EH (cell line): Measurements from ENCODE around the gene CNOT1.

Experiments used
- DNase-seq: peaks from one replicate; pipeline ENCODE4 v3.0.0-alpha.2; 2015; ENCODE audit warnings: low read depth

Gene CNOT1

GRCh38 chr16:58485184-58485887 is 144.3 kb downstream of the CNOT1 start:
- DNase-seq, result no peak

GRCh38 chr16:58481931-58482330 is 147.7 kb downstream of the CNOT1 start:
- peak; percentile 9 for DNase-seq

GRCh38 chr16:58481226-58481869 is 148.3 kb downstream of the CNOT1 start:
- DNase-seq, result no peak

GRCh38 chr16:58478427-58478826 is 151.2 kb downstream of the CNOT1 start:
- DNase-seq, result no peak

GRCh38 chr16:58476791-58477190 is 152.8 kb downstream of the CNOT1 start:
- DNase-seq, result no peak

GRCh38 chr16:58475091-58475619 is 154.5 kb downstream of the CNOT1 start:
- DNase-seq, result no peak

GRCh38 chr16:58474296-58474695 is 155.3 kb downstream of the CNOT1 start:
- no peak for DNase-seq

GRCh38 chr16:58472827-58473226 is 156.8 kb downstream of the CNOT1 start:
- no peak for DNase-seq

GRCh38 chr16:58472266-58472665 is 157.4 kb downstream of the CNOT1 start:
- no peak for DNase-seq

GRCh38 chr16:58471209-58471975 is 158.2 kb downstream of the CNOT1 start:
- DNase-seq, result no peak
